Gastrocnemius medialis (tissue), 4 donors: Measurements from ENCODE around the gene MAP3K6.
"Not testable (repeated sequence)": the region's sequence is repeated elsewhere in the genome, so short reads cannot be mapped to it uniquely, and the experiment has no call there.

ENCODE experiments used
- POLR2A ChIP-seq, 2 donors: fragments of 450-650 bp; IDR thresholded peaks; one replicate each; pipeline ENCODE4 v1.6.1; 2017; ENCODE audit warnings: antibody characterized with exemption in 2 of 2, mild to moderate bottlenecking in 2 of 2, moderate library complexity in 2 of 2
- TF ChIP-seq, protein P1 (sequence below), 5 experiments: fragments of 450-650 bp in 3 of 5; fragments of 200-600 bp in 2 of 5; sonication (generic) in 2 of 5; IDR thresholded peaks in 4 of 5; conservative IDR thresholded peaks in 1 of 5; 1 replicate in 4 of 5; 2 replicates in 1 of 5; pipeline ENCODE4 v1.5.1; 2016 to 2019; ENCODE audit warnings: antibody characterized with exemption in 5 of 5, mild to moderate bottlenecking in 3 of 5, moderate library complexity in 3 of 5

DNA sequence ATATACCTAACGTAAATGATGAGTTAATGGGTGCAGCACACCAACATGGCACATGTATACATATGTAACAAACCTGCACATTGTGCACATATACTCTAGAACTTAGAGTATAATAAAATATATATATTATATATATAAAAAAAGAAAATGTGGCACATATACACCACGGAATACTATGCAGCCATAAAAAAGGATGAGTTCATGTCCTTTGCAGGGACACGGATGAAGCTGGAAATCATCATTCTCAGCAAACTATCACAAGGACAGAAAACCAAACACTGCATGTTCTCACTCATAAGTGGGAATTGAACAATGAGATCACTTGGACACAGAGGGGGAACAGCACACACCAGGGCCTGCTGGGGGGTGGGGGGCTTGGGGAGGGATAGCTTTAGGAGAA, 18.0 kb upstream of the MAP3K6 start:
- TF ChIP-seq, protein P1, sequence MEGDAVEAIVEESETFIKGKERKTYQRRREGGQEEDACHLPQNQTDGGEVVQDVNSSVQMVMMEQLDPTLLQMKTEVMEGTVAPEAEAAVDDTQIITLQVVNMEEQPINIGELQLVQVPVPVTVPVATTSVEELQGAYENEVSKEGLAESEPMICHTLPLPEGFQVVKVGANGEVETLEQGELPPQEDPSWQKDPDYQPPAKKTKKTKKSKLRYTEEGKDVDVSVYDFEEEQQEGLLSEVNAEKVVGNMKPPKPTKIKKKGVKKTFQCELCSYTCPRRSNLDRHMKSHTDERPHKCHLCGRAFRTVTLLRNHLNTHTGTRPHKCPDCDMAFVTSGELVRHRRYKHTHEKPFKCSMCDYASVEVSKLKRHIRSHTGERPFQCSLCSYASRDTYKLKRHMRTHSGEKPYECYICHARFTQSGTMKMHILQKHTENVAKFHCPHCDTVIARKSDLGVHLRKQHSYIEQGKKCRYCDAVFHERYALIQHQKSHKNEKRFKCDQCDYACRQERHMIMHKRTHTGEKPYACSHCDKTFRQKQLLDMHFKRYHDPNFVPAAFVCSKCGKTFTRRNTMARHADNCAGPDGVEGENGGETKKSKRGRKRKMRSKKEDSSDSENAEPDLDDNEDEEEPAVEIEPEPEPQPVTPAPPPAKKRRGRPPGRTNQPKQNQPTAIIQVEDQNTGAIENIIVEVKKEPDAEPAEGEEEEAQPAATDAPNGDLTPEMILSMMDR (IDR thresholded peaks at IDR 0.05 in 4 of 5, conservative IDR thresholded peaks at IDR 0.05 in 1 of 5): not testable (repeated sequence)
- TF ChIP-seq POLR2A (IDR thresholded peaks at IDR 0.05): not testable (repeated sequence)
